ENCODE data around the gene LHPP. TPM values are rescaled to one million over a fixed set of nuclear protein-coding genes. Genes with fewer than 3 reads are reported as not detected.
A peak's percentile ranks its signal among the peaks of the same experiment; 100 is the strongest.

Gene LHPP
- total and polyA plus RNA-seq, 10 of the 15 experiments (the other 5 are each of a cell fraction or from before 2014, with no cell fraction given), result 0.79 to 9.8 (median 6.7) TPM

DNA sequence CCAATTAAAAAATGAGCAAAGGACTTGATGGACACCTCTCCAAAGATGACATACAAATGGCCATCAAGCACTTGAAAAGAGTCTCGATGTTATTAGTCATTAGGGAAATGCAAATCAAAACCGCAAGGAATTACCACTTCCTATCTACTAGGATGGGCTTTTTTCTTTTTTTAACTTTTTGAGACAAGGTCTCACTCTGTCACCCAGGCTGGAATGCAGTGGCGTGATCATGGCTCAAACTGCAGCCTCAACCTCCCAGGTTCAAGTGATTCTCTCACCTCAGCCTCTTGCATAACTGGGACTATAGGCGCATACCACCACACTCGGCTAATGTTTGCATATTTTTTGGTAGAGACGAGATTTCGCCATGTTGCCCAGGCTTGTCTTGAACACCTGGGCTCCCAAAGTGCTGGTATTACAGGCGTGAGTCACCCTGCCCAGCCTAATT is 25.4 kb upstream of the LHPP start (continued):
- TF ChIP-seq PRDM15 (CRISPR knock-in tag; IDR thresholded peaks at IDR 0.05) (no peak), ZSCAN29 (IDR thresholded peaks at IDR 0.05) (no peak), PAX5 (IDR thresholded peaks at IDR 0.05; ENCODE audit: borderline replicate concordance, low read depth, low read length) (no peak), JUND (IDR thresholded peaks at IDR 0.05; ENCODE audit: low read depth, low read length) (no peak), KDM1A (IDR thresholded peaks at IDR 0.05; ENCODE audit: borderline replicate concordance) (no peak), PBX3 (IDR thresholded peaks at IDR 0.05; ENCODE audit: insufficient replicate concordance, low read depth, low read length) (peak; percentile 32), PML (IDR thresholded peaks at IDR 0.05; ENCODE audit: low read length) (no peak), MYC (IDR thresholded peaks at IDR 0.05; ENCODE audit: insufficient read depth, insufficient read length, insufficient replicate concordance, low read length, severe bottlenecking) (no peak), ESRRA (IDR thresholded peaks at IDR 0.05; ENCODE audit: low read length) (no peak), PAX8 (IDR thresholded peaks at IDR 0.05) (no peak), CHD4 (IDR thresholded peaks at IDR 0.05) (no peak), STAT1 (conservative IDR thresholded peaks at IDR 0.05) (no peak), POU2F2 (IDR thresholded peaks at IDR 0.05; ENCODE audit: borderline replicate concordance, low read depth, low read length) (peak; percentile 91), HCFC1 (IDR thresholded peaks at IDR 0.05; ENCODE audit: low read length) (no peak), ETV6 (conservative IDR thresholded peaks at IDR 0.05 in 1 of 2, IDR thresholded peaks at IDR 0.05 in 1 of 2; ENCODE audit: borderline replicate concordance in 1 of 2, low read depth in 1 of 2) (peak in 1 of 2 experiments; percentile 46; a peak in 1 of 4 replicates), FOXK2 (IDR thresholded peaks at IDR 0.05) (no peak), BACH1 (IDR thresholded peaks at IDR 0.05; ENCODE audit: borderline replicate concordance) (no peak)
- TF ChIP-seq, protein P1, sequence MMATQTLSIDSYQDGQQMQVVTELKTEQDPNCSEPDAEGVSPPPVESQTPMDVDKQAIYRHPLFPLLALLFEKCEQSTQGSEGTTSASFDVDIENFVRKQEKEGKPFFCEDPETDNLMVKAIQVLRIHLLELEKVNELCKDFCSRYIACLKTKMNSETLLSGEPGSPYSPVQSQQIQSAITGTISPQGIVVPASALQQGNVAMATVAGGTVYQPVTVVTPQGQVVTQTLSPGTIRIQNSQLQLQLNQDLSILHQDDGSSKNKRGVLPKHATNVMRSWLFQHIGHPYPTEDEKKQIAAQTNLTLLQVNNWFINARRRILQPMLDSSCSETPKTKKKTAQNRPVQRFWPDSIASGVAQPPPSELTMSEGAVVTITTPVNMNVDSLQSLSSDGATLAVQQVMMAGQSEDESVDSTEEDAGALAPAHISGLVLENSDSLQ (IDR thresholded peaks at IDR 0.05), result peak; percentile 87
- TF ChIP-seq, protein P2, sequence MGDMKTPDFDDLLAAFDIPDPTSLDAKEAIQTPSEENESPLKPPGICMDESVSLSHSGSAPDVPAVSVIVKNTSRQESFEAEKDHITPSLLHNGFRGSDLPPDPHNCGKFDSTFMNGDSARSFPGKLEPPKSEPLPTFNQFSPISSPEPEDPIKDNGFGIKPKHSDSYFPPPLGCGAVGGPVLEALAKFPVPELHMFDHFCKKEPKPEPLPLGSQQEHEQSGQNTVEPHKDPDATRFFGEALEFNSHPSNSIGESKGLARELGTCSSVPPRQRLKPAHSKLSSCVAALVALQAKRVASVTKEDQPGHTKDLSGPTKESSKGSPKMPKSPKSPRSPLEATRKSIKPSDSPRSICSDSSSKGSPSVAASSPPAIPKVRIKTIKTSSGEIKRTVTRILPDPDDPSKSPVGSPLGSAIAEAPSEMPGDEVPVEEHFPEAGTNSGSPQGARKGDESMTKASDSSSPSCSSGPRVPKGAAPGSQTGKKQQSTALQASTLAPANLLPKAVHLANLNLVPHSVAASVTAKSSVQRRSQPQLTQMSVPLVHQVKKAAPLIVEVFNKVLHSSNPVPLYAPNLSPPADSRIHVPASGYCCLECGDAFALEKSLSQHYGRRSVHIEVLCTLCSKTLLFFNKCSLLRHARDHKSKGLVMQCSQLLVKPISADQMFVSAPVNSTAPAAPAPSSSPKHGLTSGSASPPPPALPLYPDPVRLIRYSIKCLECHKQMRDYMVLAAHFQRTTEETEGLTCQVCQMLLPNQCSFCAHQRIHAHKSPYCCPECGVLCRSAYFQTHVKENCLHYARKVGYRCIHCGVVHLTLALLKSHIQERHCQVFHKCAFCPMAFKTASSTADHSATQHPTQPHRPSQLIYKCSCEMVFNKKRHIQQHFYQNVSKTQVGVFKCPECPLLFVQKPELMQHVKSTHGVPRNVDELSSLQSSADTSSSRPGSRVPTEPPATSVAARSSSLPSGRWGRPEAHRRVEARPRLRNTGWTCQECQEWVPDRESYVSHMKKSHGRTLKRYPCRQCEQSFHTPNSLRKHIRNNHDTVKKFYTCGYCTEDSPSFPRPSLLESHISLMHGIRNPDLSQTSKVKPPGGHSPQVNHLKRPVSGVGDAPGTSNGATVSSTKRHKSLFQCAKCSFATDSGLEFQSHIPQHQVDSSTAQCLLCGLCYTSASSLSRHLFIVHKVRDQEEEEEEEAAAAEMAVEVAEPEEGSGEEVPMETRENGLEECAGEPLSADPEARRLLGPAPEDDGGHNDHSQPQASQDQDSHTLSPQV (IDR thresholded peaks at IDR 0.05), result no peak
- TF ChIP-seq, protein P3, sequence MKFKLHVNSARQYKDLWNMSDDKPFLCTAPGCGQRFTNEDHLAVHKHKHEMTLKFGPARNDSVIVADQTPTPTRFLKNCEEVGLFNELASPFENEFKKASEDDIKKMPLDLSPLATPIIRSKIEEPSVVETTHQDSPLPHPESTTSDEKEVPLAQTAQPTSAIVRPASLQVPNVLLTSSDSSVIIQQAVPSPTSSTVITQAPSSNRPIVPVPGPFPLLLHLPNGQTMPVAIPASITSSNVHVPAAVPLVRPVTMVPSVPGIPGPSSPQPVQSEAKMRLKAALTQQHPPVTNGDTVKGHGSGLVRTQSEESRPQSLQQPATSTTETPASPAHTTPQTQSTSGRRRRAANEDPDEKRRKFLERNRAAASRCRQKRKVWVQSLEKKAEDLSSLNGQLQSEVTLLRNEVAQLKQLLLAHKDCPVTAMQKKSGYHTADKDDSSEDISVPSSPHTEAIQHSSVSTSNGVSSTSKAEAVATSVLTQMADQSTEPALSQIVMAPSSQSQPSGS (IDR thresholded peaks at IDR 0.05; ENCODE audit: low read length), result no peak
